ENCODE measurements around the gene ADI1.

DNA sequence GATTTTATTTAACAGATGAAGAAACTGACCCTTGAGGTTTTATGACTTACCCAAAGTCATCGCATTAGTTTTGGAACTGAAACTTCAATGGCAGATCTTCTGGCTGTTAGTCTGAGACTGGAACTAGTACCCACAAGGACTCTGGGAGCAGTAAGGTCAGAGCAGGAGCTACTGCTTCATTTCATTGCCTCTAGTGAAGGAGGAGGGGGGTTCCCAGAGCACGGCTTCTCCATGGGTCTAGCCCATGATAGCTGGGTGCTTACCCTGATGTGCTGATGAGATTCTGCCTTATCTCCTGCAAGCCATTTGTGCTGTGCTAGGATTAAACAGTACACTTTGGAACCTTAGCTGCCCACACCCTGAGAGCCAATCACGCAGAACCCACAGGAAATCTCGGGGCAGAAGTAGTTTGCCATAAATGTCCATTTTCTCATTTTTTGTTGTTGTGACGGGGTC is 44.2 kb upstream of the ADI1 start:
- TF ChIP-seq TAF1 (IDR thresholded peaks at IDR 0.05; ENCODE audit: low read depth) (no peak), TCF12 (IDR thresholded peaks at IDR 0.05; ENCODE audit: low read depth) (no peak), EP300 (IDR thresholded peaks at IDR 0.05; ENCODE audit: borderline replicate concordance) (no peak), CREB1 (IDR thresholded peaks at IDR 0.05; ENCODE audit: low read depth) (no peak), YY1 (IDR thresholded peaks at IDR 0.05; ENCODE audit: low read depth) (no peak)
- TF ChIP-seq, protein P1, sequence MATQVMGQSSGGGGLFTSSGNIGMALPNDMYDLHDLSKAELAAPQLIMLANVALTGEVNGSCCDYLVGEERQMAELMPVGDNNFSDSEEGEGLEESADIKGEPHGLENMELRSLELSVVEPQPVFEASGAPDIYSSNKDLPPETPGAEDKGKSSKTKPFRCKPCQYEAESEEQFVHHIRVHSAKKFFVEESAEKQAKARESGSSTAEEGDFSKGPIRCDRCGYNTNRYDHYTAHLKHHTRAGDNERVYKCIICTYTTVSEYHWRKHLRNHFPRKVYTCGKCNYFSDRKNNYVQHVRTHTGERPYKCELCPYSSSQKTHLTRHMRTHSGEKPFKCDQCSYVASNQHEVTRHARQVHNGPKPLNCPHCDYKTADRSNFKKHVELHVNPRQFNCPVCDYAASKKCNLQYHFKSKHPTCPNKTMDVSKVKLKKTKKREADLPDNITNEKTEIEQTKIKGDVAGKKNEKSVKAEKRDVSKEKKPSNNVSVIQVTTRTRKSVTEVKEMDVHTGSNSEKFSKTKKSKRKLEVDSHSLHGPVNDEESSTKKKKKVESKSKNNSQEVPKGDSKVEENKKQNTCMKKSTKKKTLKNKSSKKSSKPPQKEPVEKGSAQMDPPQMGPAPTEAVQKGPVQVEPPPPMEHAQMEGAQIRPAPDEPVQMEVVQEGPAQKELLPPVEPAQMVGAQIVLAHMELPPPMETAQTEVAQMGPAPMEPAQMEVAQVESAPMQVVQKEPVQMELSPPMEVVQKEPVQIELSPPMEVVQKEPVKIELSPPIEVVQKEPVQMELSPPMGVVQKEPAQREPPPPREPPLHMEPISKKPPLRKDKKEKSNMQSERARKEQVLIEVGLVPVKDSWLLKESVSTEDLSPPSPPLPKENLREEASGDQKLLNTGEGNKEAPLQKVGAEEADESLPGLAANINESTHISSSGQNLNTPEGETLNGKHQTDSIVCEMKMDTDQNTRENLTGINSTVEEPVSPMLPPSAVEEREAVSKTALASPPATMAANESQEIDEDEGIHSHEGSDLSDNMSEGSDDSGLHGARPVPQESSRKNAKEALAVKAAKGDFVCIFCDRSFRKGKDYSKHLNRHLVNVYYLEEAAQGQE (IDR thresholded peaks at IDR 0.05; ENCODE audit: low read depth) = no peak

Data from Ishikawa (cell line).